Testis (tissue), 2 donors: ENCODE data around the gene MRPL24.

Source experiments
- POLR2A ChIP-seq: fragments of 450-650 bp; IDR thresholded peaks from one replicate; pipeline ENCODE4 v1.6.1; 2017; ENCODE audit warnings: antibody characterized with exemption, mild to moderate bottlenecking, moderate library complexity
- TF ChIP-seq, protein P1 (sequence below), 3 experiments: fragments of 450-650 bp in 2 of 3; fragments of 200-600 bp in 1 of 3; sonication (generic) in 1 of 3; IDR thresholded peaks; one replicate each; pipeline ENCODE4 v1.5.1; 2016 to 2019; ENCODE audit warnings: antibody characterized with exemption in 3 of 3, mild to moderate bottlenecking in 2 of 3, moderate library complexity in 1 of 3

GRCh38 chr1:156709757-156710489, 31.0 kb downstream of the MRPL24 start:
- TF ChIP-seq, protein P1, sequence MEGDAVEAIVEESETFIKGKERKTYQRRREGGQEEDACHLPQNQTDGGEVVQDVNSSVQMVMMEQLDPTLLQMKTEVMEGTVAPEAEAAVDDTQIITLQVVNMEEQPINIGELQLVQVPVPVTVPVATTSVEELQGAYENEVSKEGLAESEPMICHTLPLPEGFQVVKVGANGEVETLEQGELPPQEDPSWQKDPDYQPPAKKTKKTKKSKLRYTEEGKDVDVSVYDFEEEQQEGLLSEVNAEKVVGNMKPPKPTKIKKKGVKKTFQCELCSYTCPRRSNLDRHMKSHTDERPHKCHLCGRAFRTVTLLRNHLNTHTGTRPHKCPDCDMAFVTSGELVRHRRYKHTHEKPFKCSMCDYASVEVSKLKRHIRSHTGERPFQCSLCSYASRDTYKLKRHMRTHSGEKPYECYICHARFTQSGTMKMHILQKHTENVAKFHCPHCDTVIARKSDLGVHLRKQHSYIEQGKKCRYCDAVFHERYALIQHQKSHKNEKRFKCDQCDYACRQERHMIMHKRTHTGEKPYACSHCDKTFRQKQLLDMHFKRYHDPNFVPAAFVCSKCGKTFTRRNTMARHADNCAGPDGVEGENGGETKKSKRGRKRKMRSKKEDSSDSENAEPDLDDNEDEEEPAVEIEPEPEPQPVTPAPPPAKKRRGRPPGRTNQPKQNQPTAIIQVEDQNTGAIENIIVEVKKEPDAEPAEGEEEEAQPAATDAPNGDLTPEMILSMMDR (IDR thresholded peaks at IDR 0.05), result no peak
- no peak for TF ChIP-seq POLR2A
